ENCODE data around the gene CSF1R. TPM values are rescaled to one million over a fixed set of nuclear protein-coding genes. Genes with fewer than 3 reads are reported as not detected.

The CSF1R gene
- total RNA-seq, 1 donor from 2014 or later = not detected

DNA sequence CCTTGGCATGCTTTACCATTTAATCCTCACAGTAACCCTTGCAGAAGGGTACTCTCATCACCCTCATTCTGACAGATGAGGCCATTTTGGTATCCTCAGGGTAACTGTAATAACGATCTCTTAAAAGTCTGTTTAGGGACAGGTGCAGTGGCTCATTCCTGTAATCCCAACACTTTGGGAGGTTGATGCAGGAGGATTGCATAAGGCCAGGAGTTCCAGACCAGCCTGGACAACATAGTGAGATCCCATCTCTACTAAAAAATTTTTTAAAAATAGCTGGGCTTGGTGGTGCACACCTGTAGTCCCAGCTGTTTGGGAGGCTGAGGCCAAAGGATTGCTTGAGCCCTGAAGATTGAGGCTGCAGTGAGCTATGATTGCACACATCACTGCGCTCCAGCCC, 31.8 kb downstream of the CSF1R start:
- Mint-ChIP-seq H3K27me3 (ENCODE audit: unreplicated experiment) (peaks cover 2% of the 10 kb centered on the region), H3K36me3 (ENCODE audit: unreplicated experiment) (peaks cover 1% of the 10 kb centered on the region), H3K4me3 (ENCODE audit: unreplicated experiment) (no peak overlapping the region), H3K4me1 (ENCODE audit: low read depth, unreplicated experiment) (no peaks in the 10 kb centered on the region), H3K9me3 (ENCODE audit: unreplicated experiment) (no peaks in the 10 kb centered on the region), H3K27ac (ENCODE audit: unreplicated experiment) (no peak overlapping the region)
- DNase-seq = no peak
- TF ChIP-seq, protein P1, sequence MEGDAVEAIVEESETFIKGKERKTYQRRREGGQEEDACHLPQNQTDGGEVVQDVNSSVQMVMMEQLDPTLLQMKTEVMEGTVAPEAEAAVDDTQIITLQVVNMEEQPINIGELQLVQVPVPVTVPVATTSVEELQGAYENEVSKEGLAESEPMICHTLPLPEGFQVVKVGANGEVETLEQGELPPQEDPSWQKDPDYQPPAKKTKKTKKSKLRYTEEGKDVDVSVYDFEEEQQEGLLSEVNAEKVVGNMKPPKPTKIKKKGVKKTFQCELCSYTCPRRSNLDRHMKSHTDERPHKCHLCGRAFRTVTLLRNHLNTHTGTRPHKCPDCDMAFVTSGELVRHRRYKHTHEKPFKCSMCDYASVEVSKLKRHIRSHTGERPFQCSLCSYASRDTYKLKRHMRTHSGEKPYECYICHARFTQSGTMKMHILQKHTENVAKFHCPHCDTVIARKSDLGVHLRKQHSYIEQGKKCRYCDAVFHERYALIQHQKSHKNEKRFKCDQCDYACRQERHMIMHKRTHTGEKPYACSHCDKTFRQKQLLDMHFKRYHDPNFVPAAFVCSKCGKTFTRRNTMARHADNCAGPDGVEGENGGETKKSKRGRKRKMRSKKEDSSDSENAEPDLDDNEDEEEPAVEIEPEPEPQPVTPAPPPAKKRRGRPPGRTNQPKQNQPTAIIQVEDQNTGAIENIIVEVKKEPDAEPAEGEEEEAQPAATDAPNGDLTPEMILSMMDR (IDR thresholded peaks at IDR 0.05; ENCODE audit: partially characterized antibody, unreplicated experiment) = no peak

DNA sequence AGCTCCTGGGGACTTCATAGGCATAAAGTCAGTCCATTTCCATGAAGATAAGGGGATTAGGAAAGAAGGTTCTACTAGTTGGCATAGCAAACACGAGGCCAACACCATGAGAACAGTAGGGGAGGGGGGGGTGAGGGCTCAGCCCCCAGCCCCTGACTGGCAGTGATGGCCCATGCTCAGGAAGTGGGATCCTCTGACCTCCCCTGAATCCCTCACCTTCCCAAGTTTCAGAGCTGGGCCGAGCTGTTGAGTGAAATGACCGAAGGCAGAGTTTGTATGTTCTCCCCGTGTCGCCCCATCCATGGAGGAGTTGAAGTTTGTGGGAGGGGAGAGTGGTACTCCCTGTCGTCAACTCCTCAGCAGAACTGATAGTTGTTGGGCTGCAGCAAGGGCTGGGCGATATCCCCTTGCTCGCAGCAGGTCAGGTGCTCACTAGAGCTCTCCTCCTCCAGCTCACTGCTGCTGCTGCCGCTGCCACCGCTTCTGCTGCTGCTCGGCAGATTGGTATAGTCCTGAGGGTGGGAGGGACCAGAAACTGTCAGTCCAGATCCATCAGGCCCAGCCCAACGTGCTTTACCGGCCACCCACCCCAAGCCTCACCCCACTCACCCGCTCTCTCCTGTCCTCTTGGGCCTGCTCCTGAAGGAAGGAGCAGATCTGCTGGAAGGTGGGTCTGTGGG, 32.5 kb downstream of the CSF1R start:
- DNase-seq = no peak
- Mint-ChIP-seq H3K9me3 (ENCODE audit: unreplicated experiment) (no peaks in the 10 kb centered on the region), H3K27ac (ENCODE audit: unreplicated experiment) (no peak overlapping the region), H3K36me3 (ENCODE audit: unreplicated experiment) (peaks cover 8% of the 10 kb centered on the region), H3K4me3 (ENCODE audit: unreplicated experiment) (no peak overlapping the region), H3K4me1 (ENCODE audit: low read depth, unreplicated experiment) (no peaks in the 10 kb centered on the region), H3K27me3 (ENCODE audit: unreplicated experiment) (peaks cover 4% of the 10 kb centered on the region)
- TF ChIP-seq, protein P1 (IDR thresholded peaks at IDR 0.05; ENCODE audit: partially characterized antibody, unreplicated experiment) = no peak

DNA sequence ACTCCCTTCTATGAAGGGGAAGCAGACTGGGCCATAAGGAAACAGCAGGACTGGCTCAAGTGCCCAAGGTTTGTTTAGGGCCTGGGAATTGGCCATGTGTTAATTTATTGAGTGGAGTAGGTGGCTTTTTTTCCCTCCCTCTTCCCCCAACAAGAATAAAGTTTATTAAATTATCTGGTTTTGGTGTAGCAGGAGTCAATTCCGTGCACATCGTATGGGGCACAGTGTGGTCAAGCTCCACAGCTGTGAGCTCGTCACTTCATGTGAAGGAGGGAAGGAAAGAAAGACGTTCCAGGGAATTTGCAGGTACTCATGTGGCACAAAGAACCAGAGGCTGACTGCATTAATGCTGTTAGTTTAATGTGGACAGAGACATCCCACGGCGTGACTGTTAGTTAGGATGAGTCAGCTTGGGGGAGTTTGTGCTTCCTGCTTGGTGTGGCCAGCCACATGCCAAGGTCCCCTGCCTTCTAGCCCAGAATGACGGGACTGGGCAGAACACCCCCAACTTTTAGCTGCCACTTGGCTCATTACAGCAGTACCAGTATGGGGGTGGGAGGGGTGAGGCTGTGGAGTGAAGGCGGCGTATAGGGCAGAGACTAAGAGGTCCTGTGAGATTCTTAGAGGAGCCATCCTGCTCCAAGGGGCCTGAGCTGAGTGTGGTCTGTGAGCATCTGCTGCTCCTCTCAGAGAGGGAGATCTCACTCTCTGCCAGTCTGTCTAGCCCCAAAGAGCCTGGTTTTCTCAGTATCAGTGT, 33.2 kb downstream of the CSF1R start:
- Mint-ChIP-seq H3K27me3 (ENCODE audit: unreplicated experiment) (peaks cover 4% of the 10 kb centered on the region), H3K9me3 (ENCODE audit: unreplicated experiment) (no peaks in the 10 kb centered on the region), H3K27ac (ENCODE audit: unreplicated experiment) (no peak overlapping the region), H3K4me3 (ENCODE audit: unreplicated experiment) (no peak overlapping the region), H3K4me1 (ENCODE audit: low read depth, unreplicated experiment) (no peaks in the 10 kb centered on the region), H3K36me3 (ENCODE audit: unreplicated experiment) (peaks cover 10% of the 10 kb centered on the region)
- TF ChIP-seq, protein P1 (IDR thresholded peaks at IDR 0.05; ENCODE audit: partially characterized antibody, unreplicated experiment) = no peak
- no peak for DNase-seq

DNA sequence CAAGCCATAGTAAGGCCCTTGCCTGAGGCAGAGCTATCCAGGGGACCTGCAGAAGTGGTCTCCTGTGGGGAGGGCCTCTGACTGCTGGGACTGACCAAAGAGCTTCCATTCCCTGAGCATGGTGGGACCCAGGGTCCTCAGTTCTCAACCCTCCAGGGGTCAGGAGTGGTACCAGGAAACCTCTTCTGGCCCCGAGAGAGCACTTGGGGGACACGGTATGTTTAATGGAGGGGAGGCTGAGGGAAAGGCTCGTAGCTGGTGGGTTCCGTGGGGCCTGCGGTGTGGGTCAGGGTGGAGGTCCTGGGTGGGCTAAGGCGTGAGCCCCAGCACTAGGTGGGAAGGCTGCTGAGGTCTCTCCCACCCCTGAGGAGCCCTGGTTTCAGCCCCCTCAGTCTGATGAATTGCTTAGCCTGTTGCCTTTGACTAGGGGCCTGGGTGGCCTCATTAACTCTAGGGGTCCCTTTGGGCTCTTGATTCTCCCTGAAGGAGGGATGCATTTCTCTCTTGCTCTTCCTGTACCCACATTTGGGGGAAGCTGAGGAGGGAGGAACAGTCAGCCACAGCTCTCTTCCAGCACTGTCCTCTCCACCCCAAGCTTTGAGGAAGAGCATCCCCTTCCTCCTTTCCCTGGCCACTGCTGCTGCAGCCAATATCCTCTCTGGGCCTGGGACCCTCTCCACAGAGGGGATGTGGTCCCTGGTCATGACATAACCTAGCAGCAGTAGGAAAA, 34.0 kb downstream of the CSF1R start:
- no peaks in the 10 kb centered on the region for H3K4me1 Mint-ChIP-seq (ENCODE audit: low read depth, unreplicated experiment)
- peaks cover 4% of the 10 kb centered on the region for H3K27me3 Mint-ChIP-seq (ENCODE audit: unreplicated experiment)
- no peak overlapping the region for H3K27ac Mint-ChIP-seq (ENCODE audit: unreplicated experiment)
- TF ChIP-seq, protein P1 (IDR thresholded peaks at IDR 0.05; ENCODE audit: partially characterized antibody, unreplicated experiment) = no peak
- H3K36me3 Mint-ChIP-seq (ENCODE audit: unreplicated experiment) = peaks cover 10% of the 10 kb centered on the region
- H3K4me3 Mint-ChIP-seq (ENCODE audit: unreplicated experiment) = no peak overlapping the region
- H3K9me3 Mint-ChIP-seq (ENCODE audit: unreplicated experiment) = no peaks in the 10 kb centered on the region
- DNase-seq = no peak
